Hematopoietic multipotent progenitor cell treated with erythropoietin and hydrocortisone succinate and interleukin-3 and kit ligand, for 4 days (in vitro differentiated cells): ENCODE results near the gene FAM156B.
"Not testable (repeated sequence)": the region's sequence is repeated elsewhere in the genome, so short reads cannot be mapped to it uniquely, and the experiment has no call there.

Experiments used
- DNase-seq: peaks from one replicate; pipeline ENCODE4 v3.0.0-alpha.2; 2015

The FAM156B gene

DNA sequence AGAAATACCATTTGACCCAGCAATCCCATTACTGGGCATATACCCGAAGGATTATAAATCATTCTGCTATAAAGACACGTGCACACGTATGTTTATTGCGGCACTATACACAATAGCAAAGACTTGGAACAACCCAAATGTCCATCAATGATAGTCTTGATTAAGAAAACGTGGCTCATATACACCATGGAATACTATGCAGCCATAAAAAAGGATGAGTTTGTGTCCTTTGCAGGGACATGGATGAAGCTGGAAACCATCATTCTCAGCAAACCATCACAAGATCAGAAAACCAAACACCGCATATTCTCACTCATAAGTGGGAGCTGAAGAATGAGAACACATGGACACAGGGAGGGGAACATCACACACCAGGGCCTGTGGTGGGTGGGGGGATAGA, 33.1 kb downstream of the FAM156B start:
- DNase-seq: not testable (repeated sequence)

DNA sequence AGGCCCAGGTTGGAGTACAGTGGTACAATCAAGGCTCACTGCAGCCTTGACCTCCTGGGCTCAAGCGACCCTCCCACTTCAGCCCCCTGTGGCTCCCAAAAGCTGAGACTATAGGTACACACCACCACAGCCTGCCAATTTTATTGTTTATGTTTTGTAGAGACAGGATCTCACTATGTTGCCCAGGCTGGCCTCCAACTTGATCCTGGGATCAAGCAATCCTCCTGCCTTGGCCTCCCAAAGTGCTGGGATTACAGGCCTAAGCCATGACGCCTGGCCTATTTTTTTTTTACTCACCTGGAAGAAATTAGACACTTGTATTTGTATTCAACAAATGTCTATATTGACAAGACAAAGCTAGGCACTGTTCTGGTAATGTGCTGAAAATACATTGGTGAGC, 36.1 kb downstream of the FAM156B start:
- DNase-seq: no peak

DNA sequence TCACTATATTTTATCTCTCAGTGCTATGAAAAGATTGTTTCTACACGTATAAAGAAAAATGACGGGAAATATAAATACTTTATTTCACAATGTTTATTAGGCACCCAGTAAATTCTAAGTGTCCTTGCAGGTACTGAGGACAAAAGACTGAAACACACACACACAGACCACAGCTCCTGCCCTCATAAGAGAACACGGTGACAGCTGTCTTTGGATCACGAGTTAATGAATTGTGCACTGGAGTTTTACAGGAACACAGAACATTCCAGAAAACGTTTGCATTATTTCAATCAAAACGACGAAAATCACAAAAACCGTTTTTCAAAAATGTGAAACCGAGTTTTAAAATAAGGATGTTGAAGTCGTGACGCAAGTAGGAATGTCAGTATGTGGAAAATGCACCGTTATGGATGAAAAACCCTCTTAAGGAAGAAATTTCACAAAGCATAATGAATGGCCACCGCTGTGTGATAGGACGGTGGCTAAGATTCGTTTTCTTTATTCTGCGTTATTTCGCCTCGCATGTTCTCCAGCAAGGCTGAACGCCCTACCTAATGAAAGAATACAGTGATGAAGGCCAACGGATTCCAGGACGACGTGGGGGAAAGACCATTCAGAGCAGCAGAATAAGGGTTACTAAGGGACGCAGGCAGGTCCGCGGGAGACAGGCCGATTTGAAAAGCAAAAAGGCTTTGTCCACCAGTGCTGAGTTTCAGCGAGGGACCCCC, 37.0 kb downstream of the FAM156B start:
- DNase-seq: no peak

DNA sequence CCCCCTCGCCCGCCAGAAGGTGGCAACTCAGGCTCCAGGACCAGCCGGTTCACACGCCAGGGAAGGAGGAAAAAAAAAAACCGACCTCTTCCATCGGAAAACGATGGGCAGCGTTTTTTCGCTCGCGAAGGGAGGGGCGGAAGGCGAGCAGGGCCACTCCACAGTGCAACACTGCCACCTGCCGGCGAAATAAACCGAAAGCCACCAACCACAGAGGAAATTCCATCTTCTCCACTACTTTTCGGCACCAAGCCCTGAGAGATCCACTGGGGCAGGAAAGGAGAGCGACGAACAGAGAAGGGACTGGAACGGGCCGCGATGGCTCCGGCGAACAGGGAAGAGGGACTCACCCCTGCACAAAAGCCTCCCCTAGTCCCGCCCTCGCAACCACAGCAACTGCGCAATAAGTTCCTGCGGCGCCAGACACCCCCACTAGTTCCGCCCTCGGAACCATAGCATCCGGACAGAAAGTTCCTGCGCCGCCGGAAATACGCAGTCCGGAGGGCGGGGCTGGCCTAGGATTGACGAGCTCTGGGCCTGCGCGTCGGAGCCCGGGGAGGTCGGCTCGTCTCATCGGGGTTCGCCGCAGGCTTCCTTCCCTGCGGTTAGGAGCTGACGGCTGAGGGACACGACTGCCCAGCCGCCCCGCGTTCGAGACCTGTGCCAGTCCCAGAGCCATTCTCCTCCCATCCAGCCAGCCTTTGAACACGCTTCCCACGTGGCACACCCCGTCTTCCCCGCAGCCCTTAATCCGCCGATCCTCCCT, 37.8 kb downstream of the FAM156B start:
- peak; percentile 97 for DNase-seq

DNA sequence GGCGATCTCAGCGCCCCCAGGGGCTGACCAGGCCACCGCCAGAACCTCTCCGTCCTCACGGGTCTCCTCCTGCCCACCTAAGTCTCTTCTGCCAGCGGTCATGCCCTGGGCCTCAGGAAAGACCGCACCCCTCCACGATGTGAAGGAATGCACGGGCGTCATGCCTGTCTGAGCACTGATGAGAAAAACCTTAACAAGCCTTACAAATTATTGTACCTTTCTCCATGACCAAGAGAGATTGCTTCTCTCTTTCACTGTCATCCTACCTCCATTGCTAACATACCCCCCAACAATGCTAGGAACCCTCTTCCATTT, 38.3 kb downstream of the FAM156B start:
- not testable (repeated sequence) for DNase-seq

DNA sequence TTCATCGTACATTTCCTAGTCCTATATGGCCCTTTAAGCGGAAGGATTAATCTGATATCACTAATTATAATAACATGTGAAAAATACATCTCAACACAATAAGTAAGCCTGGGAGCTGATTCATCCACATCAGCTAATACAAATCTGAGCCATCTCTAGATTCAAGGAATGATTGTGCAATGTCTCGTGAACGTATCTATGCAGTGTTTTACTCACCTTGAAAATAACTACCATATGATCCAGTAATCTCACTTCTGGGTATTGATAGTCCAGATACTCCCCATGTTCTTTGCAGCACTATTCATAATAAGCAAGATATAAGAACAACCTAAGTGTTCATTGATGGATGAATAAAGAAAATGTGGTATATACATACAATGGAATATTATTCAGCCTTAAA, 43.6 kb downstream of the FAM156B start:
- not testable (repeated sequence) for DNase-seq

DNA sequence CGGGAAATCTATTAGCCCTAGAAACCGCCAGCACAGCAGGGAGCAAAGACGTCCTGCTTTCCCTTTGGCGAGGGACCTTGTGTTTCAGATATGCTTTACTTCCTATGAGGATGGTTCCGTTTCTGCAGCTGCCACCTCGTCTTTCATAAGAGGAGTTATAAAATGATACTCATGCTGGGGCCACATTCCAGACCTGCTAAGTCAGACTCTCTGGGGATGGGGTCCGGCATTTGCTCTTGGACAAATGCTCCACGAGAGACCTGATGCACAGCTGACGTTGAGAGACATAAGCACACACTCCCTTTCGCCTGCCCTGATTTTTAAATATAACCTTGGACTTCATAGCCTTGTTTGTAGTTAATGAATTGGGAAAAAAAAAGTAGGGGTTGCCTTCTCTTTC, 44.6 kb downstream of the FAM156B start:
- DNase-seq: not testable (repeated sequence)

DNA sequence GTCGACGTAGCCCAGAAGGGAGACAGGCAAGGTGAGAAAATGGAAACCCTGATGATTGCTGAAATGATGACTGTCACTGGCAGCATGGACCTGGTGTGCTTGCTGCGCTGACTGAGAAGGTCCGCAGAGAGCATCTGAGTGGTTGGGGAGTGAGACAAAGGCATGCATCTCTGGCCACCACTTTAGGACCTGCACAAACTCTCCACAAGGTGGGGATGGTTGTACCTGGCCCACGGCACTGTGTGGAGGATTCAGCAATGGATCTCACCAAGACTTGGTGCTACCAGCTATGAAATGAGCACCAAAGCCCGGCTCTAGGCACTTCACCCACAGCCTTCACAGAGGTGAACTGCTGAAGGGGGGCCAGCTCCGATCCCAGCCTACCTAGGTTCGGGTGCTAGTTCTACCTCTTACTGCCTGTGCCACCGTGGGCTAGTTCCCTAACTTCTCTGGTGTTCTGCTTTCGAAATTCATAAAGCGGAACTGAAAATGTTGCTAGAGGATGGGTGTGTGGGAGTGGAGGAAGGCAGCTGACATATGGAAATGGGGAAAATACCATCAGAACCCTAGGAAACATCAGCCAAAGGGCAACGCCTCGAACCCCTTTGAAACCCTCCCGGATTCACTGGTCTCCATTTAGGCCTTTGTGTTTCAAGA, 48.8 kb downstream of the FAM156B start:
- not testable (repeated sequence) for DNase-seq

DNA sequence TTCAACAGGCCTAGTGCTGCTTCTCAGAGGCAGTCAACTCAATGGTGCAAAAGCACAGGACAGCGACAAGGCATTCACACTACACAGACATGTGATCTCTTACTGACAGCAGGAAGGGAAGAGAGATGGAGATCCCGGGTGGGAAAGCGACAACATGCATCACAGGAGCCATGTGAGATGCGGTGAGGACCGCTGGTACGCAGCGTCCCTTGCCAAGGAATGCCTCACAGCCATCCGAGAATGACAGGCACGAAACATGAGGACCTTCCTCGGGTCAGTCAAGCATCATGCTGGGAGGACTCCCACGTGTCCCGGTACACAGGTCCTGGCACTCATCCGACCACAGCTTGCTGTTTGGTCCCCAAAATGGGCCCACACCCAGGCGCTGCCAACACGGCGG, 50.4 kb downstream of the FAM156B start:
- not testable (repeated sequence) for DNase-seq

DNA sequence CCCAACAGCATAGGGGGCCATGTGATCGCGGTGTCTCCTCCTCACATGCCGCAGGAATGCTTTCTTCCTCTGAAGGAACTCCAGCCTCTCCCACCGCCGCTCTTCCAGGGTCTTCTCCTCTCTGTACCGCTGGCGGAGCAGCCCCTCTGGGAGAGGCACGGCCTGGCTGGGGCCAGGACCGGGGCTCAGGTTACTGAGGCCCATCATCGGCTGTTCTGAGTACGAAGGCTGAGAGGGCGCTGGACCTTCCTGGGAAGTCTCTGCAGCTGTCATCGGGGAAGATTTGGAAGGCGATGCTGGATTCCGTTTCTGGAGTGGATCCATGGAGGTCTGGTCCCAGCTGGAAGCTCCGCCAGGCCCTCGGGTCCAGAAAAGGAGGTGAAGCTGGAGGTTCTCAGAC, 51.1 kb downstream of the FAM156B start:
- not testable (repeated sequence) for DNase-seq

DNA sequence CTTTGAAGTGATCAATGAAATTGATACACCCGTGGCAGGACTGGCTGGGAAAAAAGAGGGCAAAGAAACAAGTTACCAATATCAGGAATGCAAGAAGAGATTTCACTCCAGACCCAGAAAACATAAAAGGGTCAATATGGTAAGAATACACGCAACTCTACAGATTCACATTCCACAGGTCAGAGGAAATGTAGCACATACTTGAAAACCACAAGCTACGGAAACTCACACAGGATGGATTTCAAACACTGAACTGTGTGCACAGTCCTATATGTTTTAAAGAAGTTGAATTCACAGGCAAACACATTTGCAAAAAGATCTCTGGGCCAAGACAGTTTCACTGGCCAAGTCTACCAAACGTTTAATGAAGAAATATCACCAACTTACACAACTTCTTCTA, 52.2 kb downstream of the FAM156B start:
- DNase-seq: not testable (repeated sequence)

DNA sequence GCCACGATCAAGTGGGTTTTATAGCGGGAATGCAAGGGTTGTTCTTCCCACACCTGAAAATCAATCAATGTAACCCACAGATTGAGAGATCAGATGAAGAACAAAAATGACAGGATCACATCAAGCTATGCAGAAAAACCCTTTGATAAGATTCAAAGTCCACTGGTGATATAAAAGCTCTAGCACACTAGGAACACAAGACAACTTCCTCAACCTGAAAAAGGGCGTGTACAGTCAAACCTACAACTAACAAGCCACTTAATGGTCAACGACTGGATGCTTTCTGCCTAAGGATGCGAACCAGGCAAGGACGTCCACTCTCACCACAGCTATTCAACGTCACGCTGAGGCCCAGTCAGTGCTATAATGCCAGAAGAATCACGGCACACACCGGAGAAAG, 52.8 kb downstream of the FAM156B start:
- not testable (repeated sequence) for DNase-seq
